Right atrium auricular region (tissue), 2 donors: ENCODE measurements around the gene P2RX2. TPM values are rescaled to one million over a fixed set of nuclear protein-coding genes. Genes with fewer than 3 reads are reported as not detected.

Experiments
- DNase-seq: peaks from one replicate; pipeline ENCODE4 v3.0.0-alpha.2; 2019; ENCODE audit warnings: low spot score
- H3K27ac ChIP-seq, 2 donors: fragments of 200-600 bp; sonication (generic); 1 replicate in 1 of 2; 2 replicates in 1 of 2; pipeline ENCODE4 v1.5.1; 2016 to 2019
- H3K27me3 ChIP-seq, 2 donors: fragments of 200-600 bp; sonication (generic); one replicate each; pipeline versions ENCODE4 v1.5.1 to v1.6.0; 2017 to 2019
- H3K36me3 ChIP-seq: fragments of 200-600 bp; sonication (generic); one replicate; pipeline ENCODE4 v1.5.1; 2016
- H3K4me1 ChIP-seq, 2 donors: fragments of 200-600 bp; sonication (generic); one replicate each; pipeline versions ENCODE4 v1.5.1 to v1.6.0; 2017 to 2019
- H3K4me3 ChIP-seq, 2 donors: fragments of 200-600 bp; sonication (generic); 1 replicate in 1 of 2; 2 replicates in 1 of 2; pipeline ENCODE4 v1.5.1; 2017 to 2019; ENCODE audit warnings: mild to moderate bottlenecking in 1 of 2, moderate library complexity in 1 of 2
- H3K9me3 ChIP-seq, 2 donors: fragments of 200-600 bp; sonication (generic); one replicate each; pipeline ENCODE4 v1.5.1; 2019
- CTCF ChIP-seq, 2 donors: fragments of 200-600 bp; sonication (generic); IDR thresholded peaks; one replicate each; pipeline ENCODE4 v1.5.1; 2019; ENCODE audit warnings: antibody characterized with exemption in 2 of 2
- total RNA-seq, 2 donors: library from RNA; depleted of rRNA; stranded (reverse); fragments of >200 nt; gene quantifications; one replicate each; pipeline ENCODE4 v1.1.0, GENCODE V29; 2016

The P2RX2 gene
- total RNA-seq, 2 donors from 2014 or later: not detected

GRCh38 chr12:132634411-132634990 is 15.9 kb downstream of the P2RX2 start:
- no peak for DNase-seq
- Histone ChIP-seq H3K4me1 (no peaks in the 10 kb centered on the region), H3K36me3 (peaks cover 51% of the 10 kb centered on the region)

GRCh38 chr12:132635076-132635955 is 16.7 kb downstream of the P2RX2 start:
- no peak for TF ChIP-seq CTCF (IDR thresholded peaks at IDR 0.05)
- H3K27me3 ChIP-seq: no peaks in the 10 kb centered on the region
- no peak for DNase-seq
- no peak overlapping the region for H3K27ac ChIP-seq
- H3K4me1 ChIP-seq: no peaks in the 10 kb centered on the region
- peaks cover 51% of the 10 kb centered on the region for H3K36me3 ChIP-seq
- H3K9me3 ChIP-seq: no peaks in the 10 kb centered on the region
- H3K4me3 ChIP-seq: no peak overlapping the region

More at GRCh38 chr12:132634411-132634990, 15.9 kb downstream of the P2RX2 start:
- TF ChIP-seq CTCF (IDR thresholded peaks at IDR 0.05): no peak
- H3K27me3 ChIP-seq: no peaks in the 10 kb centered on the region
- no peaks in the 10 kb centered on the region for H3K9me3 ChIP-seq
- H3K27ac ChIP-seq: no peak overlapping the region
- H3K4me3 ChIP-seq: no peak overlapping the region

- Histone ChIP-seq H3K27me3 (no peaks in the 10 kb centered on the region), H3K9me3 (no peaks in the 10 kb centered on the region), H3K36me3 (peaks cover 48% of the 10 kb centered on the region), H3K4me1 (no peaks in the 10 kb centered on the region), H3K4me3 (no peak overlapping the region), H3K27ac (no peak overlapping the region)
- DNase-seq: no peak
- TF ChIP-seq CTCF (IDR thresholded peaks at IDR 0.05): no peak
Observed at GRCh38 chr12:132637811-132638210, 19.2 kb downstream of the P2RX2 start.

- Histone ChIP-seq H3K9me3 (no peaks in the 10 kb centered on the region), H3K36me3 (peaks cover 52% of the 10 kb centered on the region), H3K27ac (no peak overlapping the region), H3K4me1 (no peaks in the 10 kb centered on the region), H3K4me3 (no peak overlapping the region), H3K27me3 (no peaks in the 10 kb centered on the region)
- peak; percentile 51 to 69 for TF ChIP-seq CTCF (IDR thresholded peaks at IDR 0.05)
- no peak for DNase-seq
Observed at GRCh38 chr12:132638541-132639408, 20.2 kb downstream of the P2RX2 start.

GRCh38 chr12:132639956-132640520 is 21.5 kb downstream of the P2RX2 start:
- Histone ChIP-seq H3K36me3 (peaks cover 50% of the 10 kb centered on the region), H3K4me1 (no peaks in the 10 kb centered on the region)

More at GRCh38 chr12:132639956-132640520, 21.5 kb downstream of the P2RX2 start:
- DNase-seq: no peak
- H3K4me3 ChIP-seq: no peak overlapping the region
- H3K27me3 ChIP-seq: no peaks in the 10 kb centered on the region
- H3K9me3 ChIP-seq: no peaks in the 10 kb centered on the region
- no peak for TF ChIP-seq CTCF (IDR thresholded peaks at IDR 0.05)
- H3K27ac ChIP-seq: no peak overlapping the region
